Measurements from ENCODE around the gene SLC6A20. TPM values are rescaled to one million over a fixed set of nuclear protein-coding genes. Genes with fewer than 3 reads are reported as not detected.

The SLC6A20 gene
- total RNA-seq, 2 experiments from 2014 or later = not detected

DNA sequence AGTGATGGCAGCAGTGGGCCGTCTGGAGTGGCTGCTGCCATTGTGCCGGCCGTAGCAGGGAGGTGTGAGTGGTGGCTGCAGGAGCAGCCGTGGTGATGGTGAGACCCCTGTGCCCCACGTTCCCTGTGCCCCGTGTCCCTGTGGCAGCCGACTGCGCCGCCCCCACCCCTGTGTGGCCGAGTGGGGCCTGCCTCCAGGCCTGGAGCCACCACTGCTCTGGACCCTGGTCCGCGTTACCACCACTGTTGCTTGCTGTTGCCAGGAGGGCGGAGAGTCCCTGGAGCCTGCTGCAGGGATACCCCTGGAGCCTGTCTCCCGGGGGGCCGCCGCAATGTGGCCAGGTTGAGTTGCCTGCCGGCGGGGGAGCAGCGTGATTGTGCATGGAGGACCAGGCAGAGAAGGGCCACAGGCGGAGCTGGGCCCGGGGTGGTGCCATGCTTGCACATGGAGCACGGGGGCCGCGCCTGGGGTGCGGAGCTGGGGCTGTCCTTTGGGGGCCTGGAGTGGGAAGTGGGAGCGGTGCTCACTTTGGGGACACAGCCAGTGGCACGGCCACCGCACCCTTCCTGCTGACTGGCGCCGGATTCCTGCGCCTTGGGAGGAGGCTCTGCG lies 50.1 kb downstream of the SLC6A20 start:
- Mint-ChIP-seq H3K36me3 (peaks cover 7% of the 10 kb centered on the region), H3K27ac (no peak overlapping the region), H3K27me3 (no peaks in the 10 kb centered on the region), H3K9me3 (no peaks in the 10 kb centered on the region), H3K4me3 (no peak overlapping the region), H3K4me1 (peaks cover 9% of the 10 kb centered on the region)
- DNase-seq = no peak

DNA sequence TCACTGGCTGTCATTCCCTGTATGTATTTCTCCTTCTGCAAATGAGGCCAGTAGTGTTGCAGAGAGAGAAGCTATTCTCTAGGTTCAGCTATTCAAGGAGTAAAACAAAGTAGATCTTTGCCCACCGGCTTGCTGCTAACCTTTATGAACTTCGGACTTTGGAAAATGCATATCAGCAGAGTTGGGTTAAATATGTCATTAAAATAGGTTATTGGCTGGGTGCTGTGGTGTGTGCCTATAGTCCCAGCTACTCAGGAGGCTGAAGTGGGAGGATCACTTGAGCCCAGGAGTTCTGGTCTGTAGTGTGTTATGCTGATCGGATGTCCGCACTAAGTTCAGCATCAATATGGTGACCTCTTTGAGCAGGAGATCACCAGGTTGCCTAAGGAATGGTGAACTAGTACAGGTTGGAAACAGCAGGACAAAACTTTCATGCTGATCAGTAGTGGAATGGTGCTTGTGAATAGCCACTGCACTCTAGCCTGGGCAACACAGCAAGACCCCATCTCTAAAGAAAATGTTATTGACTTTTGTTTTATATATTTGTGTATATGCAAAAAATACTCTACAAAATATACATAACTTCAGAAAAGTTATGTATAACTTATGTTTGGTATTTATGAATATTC lies 53.8 kb downstream of the SLC6A20 start:
- no peak for DNase-seq

DNA sequence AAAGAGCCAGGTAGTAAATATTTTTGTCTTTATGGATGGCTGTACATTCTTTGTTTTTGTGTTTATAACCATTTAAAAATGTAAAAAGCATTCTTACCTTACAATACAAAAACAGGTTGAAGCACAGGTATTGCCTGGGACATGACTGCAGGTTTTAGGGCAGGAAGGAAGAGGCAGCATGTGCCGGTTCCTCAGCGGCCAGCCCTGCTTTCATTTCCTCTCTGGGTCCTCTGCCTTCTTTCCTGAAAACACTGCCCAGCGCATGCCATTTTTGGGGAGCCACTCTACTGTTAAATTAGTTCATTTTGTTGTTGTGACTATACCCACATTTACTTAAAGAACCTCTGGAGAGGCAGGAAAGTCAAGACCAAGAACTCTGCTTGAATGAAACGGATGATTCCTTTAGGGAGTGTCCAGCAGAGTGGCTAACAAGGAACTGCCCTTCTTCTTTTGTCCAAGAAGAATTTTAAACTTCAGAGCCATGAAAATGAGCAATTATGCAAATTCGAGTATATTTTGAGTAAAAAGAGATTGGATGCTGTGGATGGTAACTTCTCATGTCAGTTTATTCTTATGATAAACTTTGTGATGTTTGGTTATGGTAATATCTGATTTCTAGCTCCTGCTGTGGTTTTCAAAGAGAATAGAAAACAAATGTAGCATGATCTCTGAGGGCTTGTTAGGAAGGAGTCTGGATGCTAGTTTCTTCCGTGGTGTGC lies 54.4 kb downstream of the SLC6A20 start:
- no peak for DNase-seq
- H3K27me3 Mint-ChIP-seq = no peaks in the 10 kb centered on the region
- H3K27ac Mint-ChIP-seq = peak overlapping the region; percentile 21
- H3K9me3 Mint-ChIP-seq = no peaks in the 10 kb centered on the region
- peaks cover 26% of the 10 kb centered on the region for H3K4me1 Mint-ChIP-seq
- no peak overlapping the region for H3K4me3 Mint-ChIP-seq
- peaks cover 34% of the 10 kb centered on the region for H3K36me3 Mint-ChIP-seq

More for the DNA sequence above, 53.8 kb downstream of the SLC6A20 start:
- Mint-ChIP-seq H3K9me3 (no peaks in the 10 kb centered on the region), H3K36me3 (peaks cover 29% of the 10 kb centered on the region), H3K4me1 (peaks cover 25% of the 10 kb centered on the region), H3K27ac (peak overlapping the region; percentile 21), H3K27me3 (no peaks in the 10 kb centered on the region), H3K4me3 (no peak overlapping the region)

DNA sequence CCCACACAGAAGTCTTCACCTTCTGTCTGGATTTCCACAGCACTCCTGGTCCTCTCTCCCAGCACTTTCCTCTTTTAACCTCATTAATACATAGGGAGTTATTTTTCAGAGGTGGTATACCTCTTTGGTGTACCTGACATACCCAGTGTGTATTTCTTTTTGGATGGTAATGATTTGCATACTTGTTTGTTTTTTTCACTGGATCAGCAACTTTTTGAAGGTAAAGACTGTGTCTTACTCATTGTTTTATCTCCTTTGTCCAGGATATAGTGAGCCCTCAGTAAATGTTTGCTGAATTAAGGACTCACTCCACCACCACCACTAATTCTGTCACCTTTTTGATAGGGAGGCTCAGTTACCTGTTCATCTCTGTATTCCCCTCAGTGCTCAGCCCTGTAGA lies 55.1 kb downstream of the SLC6A20 start:
- Mint-ChIP-seq H3K27ac (peak overlapping the region; percentile 16), H3K27me3 (no peaks in the 10 kb centered on the region), H3K4me3 (no peak overlapping the region), H3K36me3 (peaks cover 37% of the 10 kb centered on the region), H3K9me3 (no peaks in the 10 kb centered on the region), H3K4me1 (peaks cover 32% of the 10 kb centered on the region)
- no peak for DNase-seq

DNA sequence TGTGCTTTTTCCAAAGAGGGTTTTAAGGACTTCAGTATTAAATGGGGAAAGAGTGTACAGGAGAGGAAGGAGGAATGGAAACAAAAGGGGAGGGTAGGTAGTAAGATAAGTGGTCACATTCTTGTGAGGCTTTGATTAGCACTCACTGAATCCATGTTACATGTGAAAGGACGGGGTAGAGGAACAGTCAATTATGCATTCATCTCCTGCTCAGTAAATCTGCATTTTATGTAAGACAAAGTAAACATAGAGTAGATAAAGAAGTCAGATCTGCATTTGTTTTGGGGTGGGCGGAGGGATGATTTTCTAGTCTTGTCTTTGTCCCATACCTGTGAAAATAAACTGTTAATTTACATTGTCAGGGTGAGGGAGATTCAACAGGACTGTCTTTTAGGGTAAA lies 56.3 kb downstream of the SLC6A20 start:
- no peak for DNase-seq
- Mint-ChIP-seq H3K27ac (no peak overlapping the region), H3K36me3 (peaks cover 37% of the 10 kb centered on the region), H3K9me3 (no peaks in the 10 kb centered on the region), H3K4me1 (peaks cover 38% of the 10 kb centered on the region), H3K27me3 (no peaks in the 10 kb centered on the region), H3K4me3 (no peak overlapping the region)

DNA sequence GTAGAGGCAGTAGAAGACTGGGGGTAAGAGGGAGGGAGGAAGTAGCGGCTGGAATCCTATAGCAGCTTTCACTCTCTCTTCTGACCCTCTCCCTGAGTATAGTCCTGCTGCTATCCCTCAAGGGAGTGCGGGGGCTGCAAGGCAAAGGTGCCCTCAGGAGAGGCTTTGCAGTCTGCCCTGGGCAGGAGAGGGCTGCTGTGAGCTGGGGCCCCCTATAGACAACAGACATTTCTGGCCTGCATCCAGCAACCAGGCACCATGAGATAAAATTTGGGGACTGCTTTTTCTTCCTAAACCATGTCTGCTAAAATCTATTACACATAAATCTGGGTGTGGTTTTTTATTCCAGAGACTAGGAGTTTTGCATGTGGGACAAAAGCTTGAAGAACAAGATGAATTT lies 59.1 kb downstream of the SLC6A20 start:
- Mint-ChIP-seq H3K9me3 (no peaks in the 10 kb centered on the region), H3K4me1 (peaks cover 38% of the 10 kb centered on the region), H3K27ac (peak overlapping the region; percentile 76), H3K27me3 (no peaks in the 10 kb centered on the region), H3K4me3 (no peak overlapping the region), H3K36me3 (peaks cover 50% of the 10 kb centered on the region)
- no peak for DNase-seq

DNA sequence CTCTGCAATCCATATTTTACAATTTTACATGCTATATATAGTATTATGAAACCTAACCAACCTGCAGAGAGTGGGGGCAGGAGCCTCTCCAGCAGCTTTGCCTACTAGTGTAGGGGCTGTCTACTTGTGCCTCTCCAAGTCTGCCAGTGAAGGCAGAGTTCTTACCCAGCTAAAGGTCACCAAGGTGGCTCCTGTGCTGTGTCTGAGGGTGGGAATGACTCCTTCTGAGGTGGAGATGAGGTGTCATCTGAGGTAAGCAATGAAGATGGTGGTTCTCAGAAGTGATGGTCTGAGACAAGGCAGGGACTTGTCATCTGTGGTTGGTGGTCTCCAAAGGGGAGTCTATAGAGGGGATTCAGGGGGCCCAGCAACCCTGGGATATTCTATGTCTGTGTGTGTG lies 59.6 kb downstream of the SLC6A20 start:
- H3K27me3 Mint-ChIP-seq = no peaks in the 10 kb centered on the region
- H3K4me3 Mint-ChIP-seq = no peak overlapping the region
- DNase-seq = peak; percentile 19
- peaks cover 34% of the 10 kb centered on the region for H3K4me1 Mint-ChIP-seq
- no peaks in the 10 kb centered on the region for H3K9me3 Mint-ChIP-seq
- H3K27ac Mint-ChIP-seq = peak overlapping the region; percentile 76
- H3K36me3 Mint-ChIP-seq = peaks cover 53% of the 10 kb centered on the region

DNA sequence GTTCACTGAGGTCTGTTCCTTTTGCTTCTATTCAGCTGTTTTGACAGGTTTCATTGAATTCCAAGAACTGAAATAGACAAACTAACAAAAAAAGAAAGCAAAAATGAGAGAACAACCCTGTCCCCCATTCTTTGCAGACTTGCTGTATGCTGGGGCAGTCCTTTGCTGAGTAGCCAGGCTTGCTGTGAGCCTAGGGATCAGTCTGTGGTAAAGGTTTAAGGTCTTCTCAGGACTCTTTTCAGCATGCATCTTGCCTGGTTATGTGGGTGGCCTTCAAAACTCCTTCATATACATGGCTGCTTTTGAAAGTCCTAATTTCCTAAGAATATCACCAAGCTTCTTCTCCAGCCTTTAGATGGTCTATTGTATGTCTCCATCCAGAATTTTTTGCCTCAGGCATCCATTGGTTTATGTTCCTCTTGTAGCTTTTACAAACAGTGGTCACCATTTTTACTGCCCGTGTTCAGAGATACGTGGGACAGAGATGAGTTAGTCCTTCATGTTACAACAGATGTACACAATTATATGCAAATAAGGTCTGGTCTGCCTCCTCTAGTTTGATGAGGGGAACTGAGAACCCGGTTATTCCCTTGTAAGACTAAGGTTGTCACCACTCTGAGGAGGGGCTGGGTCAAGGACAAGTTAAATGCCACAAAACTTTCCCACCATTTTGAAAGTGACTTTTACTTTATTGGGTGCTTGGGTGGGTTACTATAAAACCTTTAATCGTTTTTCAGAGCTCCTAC lies 65.8 kb downstream of the SLC6A20 start:
- Mint-ChIP-seq H3K27me3 (no peaks in the 10 kb centered on the region), H3K4me3 (no peak overlapping the region), H3K36me3 (peaks cover 46% of the 10 kb centered on the region), H3K27ac (no peak overlapping the region), H3K4me1 (peaks cover 27% of the 10 kb centered on the region), H3K9me3 (no peaks in the 10 kb centered on the region)
- DNase-seq = no peak

DNA sequence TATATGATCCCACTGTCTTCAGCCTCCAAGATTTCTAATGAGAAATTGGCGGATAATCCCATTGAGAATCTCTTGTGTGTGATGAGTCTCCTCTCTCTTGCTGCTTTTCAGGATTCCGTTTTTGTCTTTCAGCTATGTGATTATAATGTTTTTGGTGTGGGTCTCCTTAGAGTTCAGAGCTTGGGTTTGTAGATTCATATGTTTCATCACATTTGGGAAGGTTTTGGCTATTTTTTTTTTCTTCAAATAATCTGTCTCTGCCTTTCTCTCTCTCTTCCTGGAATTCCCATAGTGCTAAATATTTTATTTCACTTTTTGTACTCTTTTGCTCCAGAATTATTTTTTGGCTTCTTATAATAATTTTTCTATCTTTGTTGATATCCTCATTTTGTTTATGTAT lies 66.7 kb downstream of the SLC6A20 start:
- Mint-ChIP-seq H3K9me3 (no peaks in the 10 kb centered on the region), H3K36me3 (peaks cover 49% of the 10 kb centered on the region), H3K4me1 (peaks cover 27% of the 10 kb centered on the region), H3K27me3 (no peaks in the 10 kb centered on the region), H3K27ac (no peak overlapping the region), H3K4me3 (no peak overlapping the region)
- no peak for DNase-seq

DNA sequence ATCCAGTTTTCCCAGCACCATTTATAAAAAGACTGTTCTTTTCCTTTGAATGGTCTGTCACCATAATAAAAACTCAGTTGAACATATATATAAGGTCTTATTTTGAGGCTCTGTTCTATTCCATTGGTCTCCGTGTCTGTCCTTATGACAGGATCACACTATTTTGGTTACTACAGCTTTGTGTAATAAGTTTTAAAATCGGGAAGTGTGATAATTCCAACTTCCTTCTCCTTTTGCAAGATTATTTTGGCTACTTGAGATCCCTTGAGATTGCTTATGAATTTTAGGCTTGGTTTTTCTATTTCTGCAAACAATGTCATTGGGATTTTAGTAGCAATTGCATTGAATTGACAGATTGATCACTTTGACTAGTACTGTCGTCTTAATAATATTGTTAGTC lies 71.4 kb downstream of the SLC6A20 start:
- Mint-ChIP-seq H3K9me3 (no peaks in the 10 kb centered on the region), H3K27ac (no peak overlapping the region), H3K27me3 (no peaks in the 10 kb centered on the region), H3K36me3 (peaks cover 56% of the 10 kb centered on the region), H3K4me1 (peaks cover 27% of the 10 kb centered on the region), H3K4me3 (no peak overlapping the region)
- DNase-seq = no peak

DNA sequence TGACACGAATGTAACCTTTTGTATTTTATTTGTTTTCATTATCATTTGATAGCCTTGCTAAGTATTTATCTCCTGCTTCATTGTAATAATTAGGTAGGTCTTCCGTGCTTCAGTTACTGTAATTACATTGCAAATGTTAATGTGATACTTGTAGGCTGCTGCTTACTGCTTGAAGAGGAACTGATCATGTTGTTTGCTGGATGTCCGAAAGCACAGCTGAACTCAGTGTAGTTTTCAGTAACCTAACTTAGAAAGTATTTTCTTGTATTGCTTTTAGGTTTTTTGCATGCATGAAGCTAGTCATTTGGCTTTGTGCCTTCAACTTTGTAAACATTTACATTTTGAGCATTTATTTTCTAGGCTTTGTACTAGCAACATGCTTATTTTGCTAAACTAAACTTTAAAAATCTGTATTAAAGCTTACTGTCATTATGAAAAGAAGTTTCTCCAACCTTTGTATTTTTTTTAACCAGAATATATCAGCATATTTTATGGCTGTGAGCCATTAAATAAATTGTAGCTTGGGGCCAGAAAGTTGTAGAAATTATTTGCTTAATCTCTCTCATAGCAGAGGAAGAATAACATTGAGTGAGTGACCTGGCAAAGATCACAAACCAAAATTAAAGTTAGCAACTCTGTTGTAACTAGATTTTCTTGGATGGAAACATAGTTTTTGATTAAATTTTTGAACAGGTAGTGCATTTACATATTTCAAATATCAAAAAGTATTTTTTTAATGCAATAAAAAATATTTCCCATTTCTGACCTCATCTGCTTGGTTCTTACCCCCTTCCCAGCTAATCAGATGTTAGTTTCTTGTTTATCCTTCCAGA lies 76.5 kb downstream of the SLC6A20 start:
- no peaks in the 10 kb centered on the region for H3K27me3 Mint-ChIP-seq
- peak overlapping the region; percentile 61 for H3K27ac Mint-ChIP-seq
- no peak overlapping the region for H3K4me3 Mint-ChIP-seq
- DNase-seq = no peak
- peaks cover 4% of the 10 kb centered on the region for H3K9me3 Mint-ChIP-seq
- H3K36me3 Mint-ChIP-seq = peaks cover 48% of the 10 kb centered on the region
- peaks cover 34% of the 10 kb centered on the region for H3K4me1 Mint-ChIP-seq

DNA sequence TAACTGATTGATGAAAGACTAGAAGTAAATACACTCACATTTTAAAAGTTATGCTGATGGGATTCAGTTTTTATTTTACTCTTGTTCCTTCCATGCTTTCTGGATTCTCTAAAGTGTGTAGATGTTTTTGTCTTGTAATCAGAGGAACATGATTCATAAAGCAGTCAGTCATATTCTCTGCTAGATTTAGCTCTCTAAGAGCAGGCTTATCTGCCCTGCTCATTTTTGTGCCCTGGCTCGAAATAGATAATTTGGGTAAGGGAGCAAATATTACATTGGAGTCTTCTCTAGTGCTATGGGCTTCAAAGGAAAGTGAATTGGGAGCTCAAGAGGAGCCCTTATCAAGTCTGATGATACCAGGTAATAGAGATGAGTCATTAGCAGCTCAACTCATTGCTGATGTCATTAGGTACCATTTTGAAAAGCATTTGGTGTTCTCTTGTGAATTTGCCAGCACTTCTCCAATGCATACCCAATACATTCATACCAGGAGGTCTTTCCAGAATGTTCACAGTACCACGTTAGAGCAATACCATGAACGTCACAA lies 79.5 kb downstream of the SLC6A20 start:
- H3K27ac Mint-ChIP-seq = peak overlapping the region; percentile 64
- peaks cover 27% of the 10 kb centered on the region for H3K4me1 Mint-ChIP-seq
- no peak overlapping the region for H3K4me3 Mint-ChIP-seq
- DNase-seq = no peak
- H3K27me3 Mint-ChIP-seq = no peaks in the 10 kb centered on the region
- peaks cover 41% of the 10 kb centered on the region for H3K36me3 Mint-ChIP-seq
- peaks cover 4% of the 10 kb centered on the region for H3K9me3 Mint-ChIP-seq

DNA sequence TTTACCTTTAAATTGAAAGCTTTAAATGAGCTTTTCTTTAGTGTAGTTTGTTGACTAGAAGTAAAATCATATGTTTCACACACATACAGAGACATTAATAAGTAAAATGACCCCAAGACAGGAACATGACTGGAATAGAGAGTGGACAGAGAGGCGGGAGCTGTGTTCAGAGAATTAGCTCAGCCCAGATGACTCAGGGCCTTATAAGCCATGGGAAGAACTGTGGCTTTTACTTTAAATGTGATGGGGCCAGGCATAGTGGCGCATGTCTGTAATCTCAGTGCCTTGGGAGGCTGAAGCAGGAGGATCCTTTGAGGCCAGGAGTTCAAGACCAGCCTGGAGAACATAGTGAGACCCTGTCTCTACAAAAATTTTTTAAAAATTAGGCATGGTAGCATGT lies 80.4 kb downstream of the SLC6A20 start:
- Mint-ChIP-seq H3K27me3 (no peaks in the 10 kb centered on the region), H3K4me3 (no peak overlapping the region), H3K4me1 (peaks cover 28% of the 10 kb centered on the region), H3K9me3 (peaks cover 4% of the 10 kb centered on the region), H3K36me3 (peaks cover 45% of the 10 kb centered on the region), H3K27ac (peak overlapping the region; percentile 38)
- no peak for DNase-seq

DNA sequence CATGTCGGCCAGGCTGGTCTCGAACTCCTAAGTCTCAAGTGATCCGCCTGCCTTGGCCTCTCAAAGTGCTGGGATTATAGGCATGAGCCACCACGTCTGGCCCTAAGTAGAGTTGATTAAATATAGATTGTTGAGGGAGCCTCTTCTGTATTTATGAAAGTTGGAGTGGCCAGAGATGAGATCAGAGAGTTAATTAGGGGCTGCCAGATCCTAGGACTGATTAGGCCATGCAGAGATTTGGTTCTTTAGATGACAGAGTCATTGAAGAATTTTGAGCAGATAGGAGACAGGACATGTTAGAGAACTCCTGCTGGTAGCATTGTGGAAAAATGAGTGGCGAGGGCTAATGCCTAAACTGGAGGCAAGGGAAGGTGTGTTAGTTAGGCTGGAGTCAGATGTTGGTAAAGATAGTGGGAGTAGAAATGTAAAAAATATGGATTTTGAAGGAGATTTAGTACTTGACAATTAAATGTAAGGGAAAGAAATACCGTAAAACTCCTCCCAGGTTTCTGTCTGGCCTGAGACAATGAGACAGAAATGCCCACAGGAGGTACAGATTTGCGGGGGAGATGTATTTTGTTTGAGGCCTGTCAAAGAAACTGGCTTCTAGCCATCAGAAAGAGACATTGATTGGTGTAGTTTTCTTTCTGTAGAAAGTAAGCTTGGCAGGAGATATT lies 83.8 kb downstream of the SLC6A20 start:
- peak overlapping the region; percentile 3 for H3K27ac Mint-ChIP-seq
- peaks cover 21% of the 10 kb centered on the region for H3K4me1 Mint-ChIP-seq
- DNase-seq = no peak
- H3K36me3 Mint-ChIP-seq = peaks cover 50% of the 10 kb centered on the region
- no peak overlapping the region for H3K4me3 Mint-ChIP-seq
- H3K9me3 Mint-ChIP-seq = peaks cover 4% of the 10 kb centered on the region
- no peaks in the 10 kb centered on the region for H3K27me3 Mint-ChIP-seq
